GM23248 (cell line): ENCODE measurements around the gene CLEC18A. TPM values are rescaled to one million over a fixed set of nuclear protein-coding genes. Genes with fewer than 3 reads are reported as not detected.
A peak's percentile ranks its signal among the peaks of the same experiment; 100 is the strongest.

Source experiments
- DNase-seq: peaks from one replicate; pipeline ENCODE4 v3.0.0-alpha.2; 2015
- H2AFZ ChIP-seq: fragments of 200-600 bp; sonication (generic); 2 replicates; pipeline ENCODE4 v1.6.1; 2016; ENCODE audit warnings: antibody characterized with exemption
- H3F3A ChIP-seq: fragments of 200-600 bp; sonication (generic); 2 replicates; pipeline ENCODE4 v1.6.1; 2016; ENCODE audit warnings: mild to moderate bottlenecking, antibody characterized with exemption, mixed run types; ENCODE audit not compliant: insufficient read depth
- H3K27ac ChIP-seq: fragments of 200-600 bp; sonication (generic); 2 replicates; pipeline ENCODE4 v1.5.1; 2016; ENCODE audit warnings: mild to moderate bottlenecking
- H3K27me3 ChIP-seq: fragments of 200-600 bp; sonication (generic); replicated peaks from 2 replicates; pipeline ENCODE4 v1.6.1; 2016; ENCODE audit warnings: mild to moderate bottlenecking; ENCODE audit not compliant: insufficient read depth
- H3K36me3 ChIP-seq: fragments of 200-600 bp; sonication (generic); 2 replicates; pipeline ENCODE4 v1.6.1; 2016; ENCODE audit warnings: low read depth, mild to moderate bottlenecking
- H3K4me1 ChIP-seq: fragments of 200-600 bp; sonication (generic); 2 replicates; pipeline ENCODE4 v1.6.1; 2016; ENCODE audit warnings: mild to moderate bottlenecking; ENCODE audit not compliant: insufficient read depth
- H3K4me2 ChIP-seq: fragments of 200-600 bp; sonication (generic); one replicate; pipeline ENCODE4 v1.6.1; 2016; ENCODE audit warnings: mild to moderate bottlenecking; ENCODE audit not compliant: unreplicated experiment
- H3K4me3 ChIP-seq: fragments of 200-600 bp; sonication (generic); 2 replicates; pipeline ENCODE4 v1.5.1; 2016; ENCODE audit warnings: mild to moderate bottlenecking
- H3K79me2 ChIP-seq: fragments of 200-600 bp; sonication (generic); 2 replicates; pipeline ENCODE4 v1.6.1; 2016; ENCODE audit warnings: mild to moderate bottlenecking; ENCODE audit not compliant: insufficient read depth
- H3K9ac ChIP-seq: fragments of 200-600 bp; sonication (generic); 2 replicates; pipeline ENCODE4 v1.6.1; 2016; ENCODE audit warnings: mild to moderate bottlenecking
- H3K9me2 ChIP-seq: fragments of 200-600 bp; sonication (generic); 2 replicates; pipeline ENCODE4 v1.6.1; 2016; ENCODE audit warnings: mixed run types, mild to moderate bottlenecking, moderate library complexity; ENCODE audit not compliant: insufficient read depth
- H3K9me3 ChIP-seq: fragments of 200-600 bp; sonication (generic); one replicate; pipeline ENCODE4 v1.6.1; 2017; ENCODE audit warnings: low read depth
- H4K20me1 ChIP-seq: fragments of 200-600 bp; sonication (generic); 2 replicates; pipeline ENCODE4 v1.6.0; 2016; ENCODE audit not compliant: insufficient read depth
- EZH2 ChIP-seq: fragments of 200-600 bp; sonication (generic); IDR thresholded peaks from 2 replicates; pipeline ENCODE4 v1.6.1; 2018; ENCODE audit warnings: antibody characterized with exemption, mild to moderate bottlenecking; ENCODE audit not compliant: insufficient read depth, poor library complexity, severe bottlenecking
- EZH2phosphoT487 ChIP-seq: fragments of 200-600 bp; sonication (generic); IDR thresholded peaks from 2 replicates; pipeline ENCODE4 v1.6.1; 2018; ENCODE audit warnings: antibody characterized with exemption, moderate library complexity, mild to moderate bottlenecking, low read depth; ENCODE audit not compliant: insufficient read depth
- WGBS, 2 experiments: methylation state at CpG; one replicate each; pipeline ENCODE4 v1.1.6; 2015 to 2017; ENCODE audit warnings: low lambda C conversion rate in 2 of 2, low coverage in 1 of 2; ENCODE audit errors: missing lambda C conversion rate in 2 of 2; 5-methylcytosine and 5-hydroxymethylcytosine counted together
- in situ Hi-C: fragments of 300-500 bp; cut with MboI; formaldehyde crosslinking; loops from 2 replicates; pipeline ENCODE4 v1.15.0; 2020
- polyA plus RNA-seq: library from polyadenylated mRNA; unstranded; fragments of >200 nt; fragmentation: Nextera tagmentation; extraction: Ambion mirVana; gene quantifications from 2 replicates; pipeline ENCODE4 v1.2.1, GENCODE V29; 2016
- total RNA-seq: library from RNA; depleted of rRNA; stranded (reverse); fragments of >200 nt; shearing (Covaris generic); gene quantifications from 2 replicates; pipeline ENCODE4 v1.2.3, GENCODE V29; 2014

Gene CLEC18A
- total and polyA plus RNA-seq, 2 experiments from 2014 or later, result 0.10 to 0.43 TPM

DNA sequence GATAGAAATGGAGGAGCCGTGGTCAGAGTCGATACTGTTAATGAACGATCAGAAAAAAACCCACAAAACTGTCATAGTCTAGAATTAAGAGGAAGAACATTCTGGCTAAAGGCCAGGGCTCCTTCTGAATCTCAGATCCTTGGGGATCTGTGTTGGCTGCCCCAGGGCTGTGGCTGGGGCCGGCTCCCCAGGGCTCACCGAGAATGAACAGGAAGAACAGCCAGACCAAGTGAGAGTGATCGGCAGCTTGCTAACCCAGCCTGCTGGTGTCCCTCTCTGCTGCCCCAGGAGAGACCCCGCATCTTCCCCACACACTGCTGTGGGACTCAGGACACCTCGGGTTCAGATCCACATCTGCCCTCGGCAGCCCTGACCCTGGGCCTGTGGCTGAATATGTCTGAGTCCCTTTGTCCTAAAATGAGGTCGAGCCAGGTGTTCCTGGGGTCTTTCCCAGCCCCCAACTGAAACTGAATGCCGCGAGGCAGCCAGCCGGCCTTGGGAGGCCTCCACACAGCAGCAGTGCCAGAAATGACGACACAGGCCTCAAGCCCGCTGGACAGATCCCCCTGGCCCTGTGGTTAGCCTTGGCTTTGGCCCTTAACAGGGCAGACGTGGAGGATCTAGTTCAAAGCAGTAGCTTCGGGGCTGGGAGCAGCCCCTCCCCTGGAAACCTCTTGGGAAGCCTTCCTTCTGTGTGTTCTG is 23.9 kb upstream of the CLEC18A start:
- Histone ChIP-seq H3K79me2 (peaks cover 33% of the 10 kb centered on the region), H3K9me2 (no peaks in the 10 kb centered on the region), H3K4me2 (peak overlapping the region; percentile 32), H3K9ac (peak overlapping the region; percentile 55), H3K4me1 (peaks cover 36% of the 10 kb centered on the region), H3K4me3 (peak overlapping the region; percentile 24), H3F3A (peaks cover 7% of the 10 kb centered on the region; the same call in 1 of the 2 replicates), H3K27me3 (no peaks in the 10 kb centered on the region), H3K9me3 (no peaks in the 10 kb centered on the region), H3K36me3 (no peaks in the 10 kb centered on the region), H4K20me1 (no peaks in the 10 kb centered on the region), H2AFZ (0 out of 2 replicates have a peak overlapping the region, but pooled peaks have one; percentile 5), H3K27ac (no peak overlapping the region)
- in situ Hi-C loops, result loop anchor here (5.0 kb wide), 1 partner anchor 125 kb away; no protein-coding TSS in a partner anchor
- 48 to 52% methylated on average over 17 of the region's 17 CpGs for whole genome bisulfite sequencing, 2 experiments
- TF ChIP-seq EZH2 (no peak), EZH2phosphoT487 (no peak)
- DNase-seq, result peak; percentile 77

DNA sequence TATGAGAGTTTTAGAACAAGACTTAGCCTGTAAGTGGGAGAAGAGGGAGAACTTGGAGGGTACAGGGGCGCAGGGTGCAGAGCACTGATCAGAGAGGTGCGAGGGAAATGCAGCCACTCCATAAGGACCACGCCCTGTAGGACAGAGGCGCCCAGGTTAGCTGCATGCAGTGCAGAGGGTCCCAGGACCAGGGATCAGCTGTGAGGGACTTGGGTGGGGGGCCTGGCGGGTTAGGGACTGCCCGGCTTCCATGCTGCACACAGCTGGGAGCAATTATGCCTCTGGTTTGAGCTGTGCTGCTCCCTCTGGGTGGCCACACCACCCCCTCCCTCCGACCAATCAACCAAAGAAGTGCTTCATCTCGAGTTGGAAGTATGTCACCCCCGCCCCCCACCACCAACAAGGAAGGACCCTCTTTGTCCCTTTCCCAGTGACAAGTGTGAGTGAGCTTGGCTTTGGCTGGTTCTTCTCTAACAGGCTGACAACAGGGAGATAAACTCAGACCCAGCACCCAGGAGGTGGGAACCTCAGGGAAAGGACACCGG is 22.2 kb upstream of the CLEC18A start:
- no peak overlapping the region for H3K4me3 ChIP-seq
- WGBS, 2 experiments, result 89 to 98% methylated on average over 5 to 10 of the region's 10 CpGs
- DNase-seq, result no peak
- in situ Hi-C loops, result loop anchor here (5.0 kb wide), 1 partner anchor 127 kb away; no protein-coding TSS in a partner anchor
- H3K27ac ChIP-seq, result no peak overlapping the region
- no peak for TF ChIP-seq EZH2
- no peak for TF ChIP-seq EZH2phosphoT487
- H4K20me1 ChIP-seq, result no peaks in the 10 kb centered on the region
- peaks cover 33% of the 10 kb centered on the region for H3K79me2 ChIP-seq
- H3K36me3 ChIP-seq, result peaks cover under 1% of the 10 kb centered on the region; the same call in 1 of the 2 replicates
- peaks cover 2% of the 10 kb centered on the region; the same call in 1 of the 2 replicates for H3F3A ChIP-seq
- no peak overlapping the region for H3K4me2 ChIP-seq
- no peaks in the 10 kb centered on the region for H3K9me2 ChIP-seq
- H3K9me3 ChIP-seq, result no peaks in the 10 kb centered on the region
- H3K9ac ChIP-seq, result no peak overlapping the region
- H2AFZ ChIP-seq, result no peak overlapping the region
- H3K27me3 ChIP-seq, result no peaks in the 10 kb centered on the region
- H3K4me1 ChIP-seq, result peaks cover 34% of the 10 kb centered on the region

DNA sequence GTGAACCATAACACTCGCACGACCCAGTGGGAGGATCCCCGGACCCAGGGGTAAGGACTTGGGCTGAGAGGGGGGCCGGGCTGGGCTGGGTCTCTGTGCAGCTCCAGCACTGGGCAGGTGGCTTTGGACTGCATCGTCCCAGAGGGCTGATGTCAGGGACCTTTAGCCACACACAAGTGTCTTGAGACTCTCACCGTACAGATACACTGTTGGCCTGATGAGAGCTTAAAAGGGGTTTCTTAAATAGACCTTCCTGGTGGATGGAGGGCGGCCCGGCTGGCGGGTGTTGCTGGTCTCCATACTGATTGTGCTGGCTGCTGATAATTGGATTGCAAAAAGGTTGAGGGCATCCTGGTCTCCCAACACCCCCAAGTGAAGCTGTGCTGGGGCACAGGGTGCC is 21.7 kb upstream of the CLEC18A start:
- H3K4me1 ChIP-seq, result peaks cover 29% of the 10 kb centered on the region
- no peak overlapping the region for H3K4me2 ChIP-seq
- no peaks in the 10 kb centered on the region for H3K27me3 ChIP-seq
- no peak overlapping the region for H3K4me3 ChIP-seq
- H3K9ac ChIP-seq, result no peak overlapping the region
- H2AFZ ChIP-seq, result no peak overlapping the region
- H3K27ac ChIP-seq, result no peak overlapping the region
- no peaks in the 10 kb centered on the region for H4K20me1 ChIP-seq
- in situ Hi-C loops, result loop anchor here (5.0 kb wide), 1 partner anchor 127 kb away; no protein-coding TSS in a partner anchor
- TF ChIP-seq EZH2phosphoT487 (no peak), EZH2 (no peak)
- no peak for DNase-seq
- no peaks in the 10 kb centered on the region for H3K9me3 ChIP-seq
- H3F3A ChIP-seq, result no peaks in the 10 kb centered on the region
- H3K9me2 ChIP-seq, result no peaks in the 10 kb centered on the region
- H3K36me3 ChIP-seq, result peaks cover 6% of the 10 kb centered on the region; the same call in 1 of the 2 replicates
- peaks cover 33% of the 10 kb centered on the region for H3K79me2 ChIP-seq
- WGBS, 2 experiments, result 86 to 89% methylated on average over 9 of the region's 9 CpGs

DNA sequence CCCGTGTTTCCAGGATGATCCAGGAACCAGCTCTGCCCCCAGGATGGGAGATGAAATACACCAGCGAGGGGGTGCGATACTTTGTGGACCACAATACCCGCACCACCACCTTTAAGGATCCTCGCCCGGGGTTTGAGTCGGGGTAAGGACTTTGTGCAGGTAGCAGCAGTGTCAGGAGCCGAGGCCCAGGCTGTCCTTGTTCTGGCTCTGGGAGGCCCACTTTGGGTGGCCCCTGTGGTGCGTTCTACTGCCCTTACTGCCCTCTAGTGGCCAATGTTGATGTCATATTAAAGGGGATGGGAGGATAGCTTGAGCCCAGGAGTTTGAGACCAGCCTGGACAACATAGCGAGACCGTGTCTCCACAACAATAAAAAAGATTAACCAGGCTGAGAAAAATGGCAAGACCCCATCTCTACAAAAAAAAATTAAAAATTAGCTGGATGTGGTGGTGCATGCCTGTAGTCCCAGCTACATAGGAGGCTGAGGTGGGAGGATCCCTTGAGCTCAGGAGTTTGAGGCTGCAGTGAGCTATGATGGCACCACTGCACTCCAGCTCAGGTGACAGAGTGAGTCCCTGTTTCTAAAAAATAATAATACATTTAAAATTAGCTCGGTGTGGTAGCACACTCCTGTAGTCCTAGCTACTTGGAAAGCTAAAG is 20.9 kb upstream of the CLEC18A start:
- no peaks in the 10 kb centered on the region for H4K20me1 ChIP-seq
- no peak overlapping the region for H3K4me2 ChIP-seq
- in situ Hi-C loops, result no loop called here
- no peaks in the 10 kb centered on the region for H3F3A ChIP-seq
- peaks cover 10% of the 10 kb centered on the region; the same call in 1 of the 2 replicates for H3K36me3 ChIP-seq
- peak; percentile 82 for DNase-seq
- 55 to 64% methylated on average over 12 of the region's 12 CpGs for WGBS, 2 experiments
- H3K27me3 ChIP-seq, result no peaks in the 10 kb centered on the region
- H2AFZ ChIP-seq, result no peak overlapping the region
- TF ChIP-seq EZH2phosphoT487 (no peak), EZH2 (no peak)
- no peak overlapping the region for H3K4me3 ChIP-seq
- H3K9ac ChIP-seq, result no peak overlapping the region
- H3K4me1 ChIP-seq, result peaks cover 25% of the 10 kb centered on the region
- H3K9me3 ChIP-seq, result no peaks in the 10 kb centered on the region
- no peak overlapping the region for H3K27ac ChIP-seq
- H3K9me2 ChIP-seq, result no peaks in the 10 kb centered on the region
- H3K79me2 ChIP-seq, result peaks cover 33% of the 10 kb centered on the region
